ENCODE results near the gene RGS9. TPM values are rescaled to one million over a fixed set of nuclear protein-coding genes. Genes with fewer than 3 reads are reported as not detected.

RGS9 gene
- total RNA-seq, 1 donor from 2014 or later, result 8.7 TPM

DNA sequence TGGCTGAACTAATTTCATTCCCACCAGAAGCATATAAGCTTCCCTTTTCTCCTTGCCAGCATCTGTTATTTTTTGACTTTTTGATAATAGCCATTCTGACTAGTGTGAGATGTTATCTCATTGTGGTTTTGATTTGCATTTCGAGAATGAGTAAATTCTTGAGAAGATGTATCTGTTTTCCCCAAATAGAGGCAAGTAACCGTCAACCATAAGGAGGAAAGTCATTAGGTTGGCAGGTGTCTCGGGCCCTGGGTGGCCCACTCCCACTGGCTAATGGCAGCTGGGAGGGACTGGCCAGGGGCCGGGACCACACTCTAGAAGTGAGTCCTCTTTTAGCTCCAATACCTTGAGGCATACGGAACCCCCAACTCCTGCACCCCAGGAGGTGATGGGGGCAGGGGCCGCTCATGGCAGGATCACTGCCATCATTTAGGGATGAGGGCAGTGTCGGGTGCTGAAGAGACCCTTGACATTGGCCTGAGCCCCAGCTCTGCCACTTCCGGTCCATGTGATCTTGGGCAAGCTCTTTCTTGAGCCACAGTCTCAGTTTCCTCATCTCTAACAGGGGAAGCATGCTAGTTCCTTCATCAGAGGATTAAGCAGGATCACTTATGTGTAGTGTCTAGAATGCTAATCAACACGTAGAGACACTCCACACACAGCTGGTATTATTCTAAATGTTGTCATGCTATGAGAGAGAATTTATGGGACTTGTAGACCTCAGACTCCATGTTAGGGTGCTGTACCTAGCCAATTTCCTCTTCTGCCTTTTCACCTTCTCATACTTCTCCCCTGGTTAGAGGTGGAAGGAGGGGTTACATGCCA lies 44.3 kb downstream of the RGS9 start:
- Histone ChIP-seq H3K4me1 (peaks cover 14% of the 10 kb centered on the region), H3K27ac (peak overlapping the region; percentile 4), H3K27me3 (no peaks in the 10 kb centered on the region), H3K36me3 (no peaks in the 10 kb centered on the region), H3K9me3 (no peaks in the 10 kb centered on the region), H3K4me3 (no peak overlapping the region)
- ATAC-seq (peak; percentile 47), DNase-seq (no peak)
- intact Hi-C loops (cut with DNase I), result no loop called here
- TF ChIP-seq CTCF (IDR thresholded peaks at IDR 0.05), result no peak

- no peaks in the 10 kb centered on the region for H3K27me3 ChIP-seq
- no peak overlapping the region for H3K27ac ChIP-seq
- intact Hi-C loops (cut with DNase I), result no loop called here
- no peak for ATAC-seq
- H3K9me3 ChIP-seq, result no peaks in the 10 kb centered on the region
- DNase-seq, result no peak
- no peak overlapping the region for H3K4me3 ChIP-seq
- H3K4me1 ChIP-seq, result peaks cover 14% of the 10 kb centered on the region
- no peaks in the 10 kb centered on the region for H3K36me3 ChIP-seq
- TF ChIP-seq CTCF (IDR thresholded peaks at IDR 0.05), result no peak
These were observed 45.1 kb downstream of the RGS9 start for GRCh38 chr17:65182233-65182632.

DNA sequence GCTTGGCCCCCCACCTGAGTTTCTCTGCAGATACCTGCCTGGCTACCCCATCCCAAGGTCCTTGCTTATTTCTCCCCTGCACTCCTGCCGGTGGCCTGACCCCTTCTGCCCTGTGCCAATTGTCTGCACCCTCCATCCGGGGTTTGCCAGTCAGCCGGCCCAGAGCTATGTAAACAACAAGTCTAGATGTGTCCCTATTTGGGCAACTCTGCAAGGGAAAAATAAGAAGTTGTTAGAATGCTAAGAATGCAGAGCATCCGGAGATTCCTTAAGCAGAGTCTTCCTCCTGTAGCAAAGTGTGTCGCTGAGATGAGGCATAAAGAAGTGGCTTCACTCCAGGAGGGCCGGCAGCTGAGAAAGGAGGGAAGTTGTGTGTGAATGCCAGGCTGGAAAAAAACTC lies 46.6 kb downstream of the RGS9 start:
- Histone ChIP-seq H3K27ac (no peak overlapping the region), H3K4me3 (no peak overlapping the region), H3K4me1 (peaks cover 14% of the 10 kb centered on the region), H3K27me3 (no peaks in the 10 kb centered on the region), H3K36me3 (no peaks in the 10 kb centered on the region), H3K9me3 (no peaks in the 10 kb centered on the region)
- ATAC-seq, result no peak
- intact Hi-C loops (cut with DNase I), result no loop called here
- TF ChIP-seq CTCF (IDR thresholded peaks at IDR 0.05), result no peak
- no peak for DNase-seq

DNA sequence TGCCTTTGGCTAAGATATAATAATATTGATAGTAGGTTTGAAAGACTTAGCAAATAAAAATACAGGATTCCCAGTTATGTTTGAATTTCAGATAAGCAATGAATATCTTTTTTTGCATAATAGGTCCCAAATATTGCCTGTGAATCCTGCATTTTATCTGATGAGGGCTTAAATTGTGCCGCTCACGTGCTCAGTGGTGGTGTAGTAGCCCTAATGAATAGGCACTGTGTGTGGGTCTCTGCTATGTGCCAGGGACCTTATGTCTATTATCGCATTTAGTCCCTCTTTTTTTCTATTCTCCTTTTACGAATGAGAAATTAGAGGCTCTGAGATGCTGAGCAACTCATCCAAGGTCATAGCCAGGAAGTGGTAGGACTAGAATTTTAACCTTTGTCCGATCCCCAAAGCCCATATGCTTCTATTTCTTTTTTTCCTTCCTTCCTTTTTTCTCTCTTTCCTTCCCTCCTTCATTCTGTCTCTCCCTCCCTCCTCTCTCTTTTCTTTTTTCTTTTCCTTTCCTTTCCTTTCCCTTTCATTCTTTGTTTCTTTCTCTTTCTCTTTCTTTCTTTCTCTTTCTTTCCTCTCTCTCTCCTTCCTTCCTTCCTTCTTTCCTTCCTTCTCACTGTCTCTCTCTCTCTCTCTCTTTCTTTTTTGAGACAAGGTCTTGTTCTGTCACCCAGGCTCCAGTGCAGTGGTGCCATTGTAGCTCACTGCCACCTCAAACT lies 47.2 kb downstream of the RGS9 start:
- no peak overlapping the region for H3K4me3 ChIP-seq
- no peak overlapping the region for H3K27ac ChIP-seq
- no peaks in the 10 kb centered on the region for H3K9me3 ChIP-seq
- no peaks in the 10 kb centered on the region for H3K27me3 ChIP-seq
- DNase-seq (no peak), ATAC-seq (no peak)
- intact Hi-C loops (cut with DNase I), result no loop called here
- TF ChIP-seq CTCF (IDR thresholded peaks at IDR 0.05), result no peak
- H3K4me1 ChIP-seq, result peaks cover 14% of the 10 kb centered on the region
- H3K36me3 ChIP-seq, result no peaks in the 10 kb centered on the region

GRCh38 chr17:65185062-65185461 lies 47.9 kb downstream of the RGS9 start:
- H3K27me3 ChIP-seq, result no peaks in the 10 kb centered on the region
- no peak overlapping the region for H3K27ac ChIP-seq
- H3K4me3 ChIP-seq, result no peak overlapping the region
- no peaks in the 10 kb centered on the region for H3K36me3 ChIP-seq
- TF ChIP-seq CTCF (IDR thresholded peaks at IDR 0.05), result no peak
- peaks cover 14% of the 10 kb centered on the region for H3K4me1 ChIP-seq
- intact Hi-C loops (cut with DNase I), result no loop called here
- H3K9me3 ChIP-seq, result no peaks in the 10 kb centered on the region
- DNase-seq, result no peak
- no peak for ATAC-seq
